ENCODE data around the gene RBM6.
"Not testable (repeated sequence)": the region's sequence is repeated elsewhere in the genome, so short reads cannot be mapped to it uniquely, and the experiment has no call there.

The RBM6 gene

DNA sequence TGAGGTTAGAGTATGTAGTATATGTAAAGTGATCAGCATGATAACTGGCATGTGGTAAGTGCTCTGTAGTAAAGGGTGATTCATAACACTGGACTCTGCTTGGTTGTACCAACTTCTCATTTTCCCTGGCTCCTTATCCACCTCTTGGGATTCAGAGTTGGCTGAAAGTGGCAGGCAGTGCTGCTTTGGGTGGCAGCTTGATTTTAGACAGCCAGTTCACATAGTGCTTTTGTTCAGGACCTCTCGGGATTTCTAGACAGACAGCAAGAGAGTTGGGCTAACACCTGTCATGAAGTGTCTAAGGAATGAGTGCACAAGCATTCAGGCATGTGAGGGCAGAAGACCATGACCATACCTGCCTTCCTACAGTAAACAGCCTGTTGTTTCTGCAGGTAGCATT lies 69.0 kb downstream of the RBM6 start:
- no peak for TF ChIP-seq CTCF (IDR thresholded peaks at IDR 0.05; ENCODE audit: low read depth, low read length)

DNA sequence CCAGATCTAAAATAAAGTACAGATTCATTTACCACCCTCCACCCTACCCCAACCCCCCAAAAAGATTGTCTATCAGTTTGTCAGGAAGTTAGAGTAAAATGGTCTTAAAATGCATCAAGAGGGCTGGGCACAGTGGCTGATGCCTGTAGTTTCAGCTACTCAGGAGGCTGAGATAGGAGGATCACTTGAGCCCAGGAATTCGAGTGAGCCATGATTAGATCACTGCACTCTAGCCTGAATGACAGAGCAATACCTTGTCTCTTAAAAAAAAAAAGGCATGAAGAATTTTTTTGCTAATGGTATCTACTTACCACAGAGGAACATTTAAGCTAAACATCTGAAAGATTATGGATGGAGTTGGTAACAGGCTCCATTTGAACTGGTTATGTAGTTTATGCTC lies 71.0 kb downstream of the RBM6 start:
- TF ChIP-seq CTCF (IDR thresholded peaks at IDR 0.05; ENCODE audit: low read depth, low read length), result no peak
- no peak overlapping the region for H3K4me3 ChIP-seq (ENCODE audit: low read depth, low read length)

More for the DNA sequence above, 69.0 kb downstream of the RBM6 start:
- no peak overlapping the region for H3K4me3 ChIP-seq (ENCODE audit: low read depth, low read length)

- TF ChIP-seq CTCF (IDR thresholded peaks at IDR 0.05; ENCODE audit: low read depth, low read length), result no peak
- no peak overlapping the region for H3K4me3 ChIP-seq (ENCODE audit: low read depth, low read length)
These were observed 76.0 kb downstream of the RBM6 start for GRCh38 chr3:50015918-50016317.

DNA sequence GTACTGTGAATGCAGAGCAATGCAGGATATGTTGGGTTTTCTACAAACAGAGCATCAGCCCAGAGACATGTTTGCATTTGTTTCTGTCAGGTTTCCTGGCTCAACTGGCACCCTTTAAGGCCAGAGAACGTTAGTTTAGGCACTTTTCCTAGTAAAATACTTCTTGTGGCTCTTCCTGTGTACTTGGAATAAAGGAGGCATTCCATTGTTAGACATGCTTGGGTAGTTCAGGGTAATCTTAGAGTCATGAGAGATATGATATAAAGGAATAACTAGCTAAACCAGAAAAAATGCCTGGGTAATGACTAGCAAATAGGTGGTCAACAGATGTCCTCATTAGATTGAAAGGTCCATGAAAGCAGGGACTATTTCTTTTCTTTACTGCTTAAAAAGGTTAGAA lies 88.4 kb downstream of the RBM6 start:
- TF ChIP-seq CTCF (IDR thresholded peaks at IDR 0.05; ENCODE audit: low read depth, low read length), result no peak
- H3K4me3 ChIP-seq (ENCODE audit: low read depth, low read length), result no peak overlapping the region

DNA sequence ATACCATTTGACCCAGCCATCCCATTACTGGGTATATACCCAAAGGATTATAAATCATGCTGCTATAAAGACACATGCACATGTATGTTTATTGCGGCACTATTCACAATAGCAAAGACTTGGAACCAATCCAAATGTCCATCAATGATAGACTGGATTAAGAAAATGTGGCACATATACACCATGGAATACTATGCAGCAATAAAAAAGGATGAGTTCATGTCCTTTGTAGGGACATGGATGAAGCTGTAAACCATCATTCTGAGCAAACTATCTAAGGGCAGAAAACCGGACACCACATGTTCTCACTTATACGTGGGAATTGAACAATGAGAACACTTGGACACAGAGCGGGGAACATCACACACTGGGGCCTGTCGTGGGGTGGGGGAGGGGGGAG lies 91.3 kb downstream of the RBM6 start:
- not testable (repeated sequence) for H3K4me3 ChIP-seq (ENCODE audit: low read depth, low read length)

DNA sequence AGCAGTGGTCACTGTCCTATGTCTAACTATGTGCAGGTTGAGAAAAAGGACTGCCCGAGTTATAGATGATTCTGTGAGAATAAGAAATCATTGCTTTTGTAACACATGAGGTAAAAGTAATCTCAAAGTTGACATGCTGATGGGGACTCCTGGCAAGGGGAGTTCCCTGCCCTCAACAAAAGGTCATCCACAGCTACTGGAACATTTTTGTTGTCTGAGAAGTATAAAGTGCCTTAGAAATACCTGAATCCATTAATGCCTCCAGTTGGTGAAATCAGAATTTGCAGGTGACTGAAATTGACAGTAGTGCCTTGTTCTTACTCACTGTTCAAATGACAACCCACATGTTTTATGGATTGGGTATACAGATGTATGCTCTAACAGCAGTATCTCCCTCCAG lies 105.0 kb downstream of the RBM6 start:
- no peak for TF ChIP-seq CTCF (IDR thresholded peaks at IDR 0.05; ENCODE audit: low read depth, low read length)

DNA sequence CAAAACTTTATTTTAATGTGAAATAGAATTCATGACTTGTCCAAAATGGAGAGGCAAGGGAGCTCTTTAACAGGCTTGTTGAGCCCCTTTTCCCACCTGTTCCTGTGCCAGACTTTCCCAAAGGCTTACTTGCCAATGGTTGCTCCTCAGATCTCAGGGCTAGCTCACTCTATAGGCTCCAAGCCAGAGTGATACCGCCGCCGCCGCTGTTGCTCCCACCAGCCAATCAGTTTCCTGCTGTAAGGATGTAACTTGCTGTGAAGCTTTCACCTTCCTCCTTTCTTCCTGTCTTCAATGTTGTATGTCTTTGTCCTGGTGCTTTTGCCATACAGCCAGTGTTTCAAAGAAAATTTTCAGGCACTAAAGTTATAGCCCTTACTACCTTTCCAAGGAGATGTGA lies 107.5 kb downstream of the RBM6 start:
- no peak for TF ChIP-seq CTCF (IDR thresholded peaks at IDR 0.05; ENCODE audit: low read depth, low read length)
- no peak overlapping the region for H3K4me3 ChIP-seq (ENCODE audit: low read depth, low read length)

More for the DNA sequence above, 105.0 kb downstream of the RBM6 start:
- H3K4me3 ChIP-seq (ENCODE audit: low read depth, low read length), result no peak overlapping the region

- TF ChIP-seq CTCF (IDR thresholded peaks at IDR 0.05; ENCODE audit: low read depth, low read length), result no peak
- H3K4me3 ChIP-seq (ENCODE audit: low read depth, low read length), result no peak overlapping the region
These were observed 110.4 kb downstream of the RBM6 start for GRCh38 chr3:50050361-50050760.

Data from WI38 (cell line).